Heart left ventricle (tissue), 16 donors: ENCODE data around the gene FAM89A. TPM values are rescaled to one million over a fixed set of nuclear protein-coding genes. Genes with fewer than 3 reads are reported as not detected.
"Not testable (repeated sequence)": the region's sequence is repeated elsewhere in the genome, so short reads cannot be mapped to it uniquely, and the experiment has no call there.

Experiments
- ATAC-seq, 4 donors: fragments of 200-7000 bp; cut with Tn5 transposase; one replicate each; pipeline ENCODE4 v1.9.1; 2020 to 2022; ENCODE audit warnings: moderate library complexity in 4 of 4, mild to moderate bottlenecking in 3 of 4, moderate number of reproducible peaks in 1 of 4
- DNase-seq, 5 donors: peaks; one replicate each; pipeline ENCODE4 v3.0.0-alpha.2; 2020
- H3K27ac ChIP-seq, 12 donors: fragments of 200-600 bp; sonication (generic) in 4 of 12; one replicate each; pipeline versions ENCODE4 v1.5.0 to v1.8.0; 2016 to 2022; ENCODE audit warnings: mild to moderate bottlenecking in 2 of 12
- H3K27me3 ChIP-seq, 9 donors: fragments of 200-600 bp; sonication (generic) in 2 of 9; one replicate each; pipeline versions ENCODE4 v1.5.1 to v1.8.0; 2016 to 2022; ENCODE audit warnings: mild to moderate bottlenecking in 3 of 9
- H3K36me3 ChIP-seq, 9 donors: fragments of 200-600 bp; sonication (generic) in 2 of 9; one replicate each; pipeline versions ENCODE4 v1.5.0 to v1.8.0; 2018 to 2022; ENCODE audit warnings: mild to moderate bottlenecking in 2 of 9
- H3K4me1 ChIP-seq, 12 donors: fragments of 200-600 bp; sonication (generic) in 4 of 12; one replicate each; pipeline versions ENCODE4 v1.5.0 to v1.8.0; 2016 to 2022; ENCODE audit warnings: mild to moderate bottlenecking in 3 of 12
- H3K4me3 ChIP-seq, 12 donors: fragments of 200-600 bp; sonication (generic) in 4 of 12; one replicate each; pipeline versions ENCODE4 v1.5.0 to v1.8.0; 2017 to 2022; ENCODE audit warnings: mild to moderate bottlenecking in 9 of 12, moderate library complexity in 4 of 12
- H3K9me3 ChIP-seq, 12 donors: fragments of 200-600 bp; sonication (generic) in 4 of 12; one replicate each; pipeline versions ENCODE4 v1.5.0 to v1.8.0; 2016 to 2022; ENCODE audit warnings: mild to moderate bottlenecking in 1 of 12
- CTCF ChIP-seq, 12 donors: fragments of 200-600 bp; sonication (generic) in 4 of 12; IDR thresholded peaks; one replicate each; pipeline versions ENCODE4 v1.5.0 to v1.8.0; 2018 to 2022; ENCODE audit warnings: antibody characterized with exemption in 12 of 12, mild to moderate bottlenecking in 5 of 12
- POLR2A ChIP-seq, 2 donors: fragments of 450-650 bp; IDR thresholded peaks; one replicate each; pipeline ENCODE4 v1.6.1; 2017; ENCODE audit warnings: antibody characterized with exemption in 2 of 2, mild to moderate bottlenecking in 2 of 2, moderate library complexity in 2 of 2
- WGBS, 4 donors: extraction: QIAGEN DNeasy Blood & Tissue Kit in 2 of 4; methylation state at CpG; one replicate each; pipeline versions ENCODE4 v1.1.5 to v1.1.7; 2013 to 2018; 5-methylcytosine and 5-hydroxymethylcytosine counted together
- intact Hi-C, 10 donors: fragments of 100-400 bp; cut with DNase I; formaldehyde crosslinking; loops; one replicate each; pipeline versions ENCODE4 v1.11.1 to v1.14.2; 2022
- polyA plus RNA-seq, 2 donors: library from polyadenylated mRNA; stranded (reverse); fragments of 200-250 nt; gene quantifications; one replicate each; pipeline ENCODE4 v1.2.3, GENCODE V29; 2013
- total RNA-seq, 9 donors: library from RNA; depleted of rRNA in 2 of 9; stranded (reverse); fragments of >200 nt in 2 of 9; fragmentation: NEBNext Ultra II Directional in 3 of 9; extraction: Animal tissue kit (Norgen Biotek cat#: 25700) in 3 of 9; gene quantifications; one replicate each; pipeline versions ENCODE4 v1.1.0 to v1.2.4, GENCODE V29; 2016 to 2023
- donor health status: ischemic (EF 13 %, LVEDD 7.1; RV severe dilation, severe dysfunction).
- donor health status: healthy with polysubstance abuse.
- donor health status: DM: no; HTN: yes; CAD: no.
- donor health status: DM: no; HTN: no; CAD: no.
- donor health status: ischemic (EF 25% LVEDD 6.9; RV normal size, moderate dysfunction).
- donor health status: ischemic (EF 25% LVEDD 5.7; RV mildly dilated, moderate dysfunction).
- donor health status: healthy.
- donor health status: DM: yes; HTN: yes; CAD: no.
- donor health status: ischemic (EF 35%, LVEDD 5.7; RV mildly dilated, moderate dysfunction).
- donor health status: nonischemic (EF 11% LVEDD 7.7; RV severe dilation, severe dysfunction).
- donor health status: DM: yes; HTN: yes; CAD: no.
- donor health status: PGD.
- donor health status: ischemic (EF 29% LVEDD 5.4; RV normal size, mild dysfunction).
- donor health status: nonischemic (EF 23%, LVEDD 6.1; RV moderate dilation, normal function).

Gene FAM89A
- total and polyA plus RNA-seq, 11 donors, result 3.8 to 11.5 (median 6.0) TPM

- DNase-seq (no peak), ATAC-seq (no peak)
- no peaks in the 10 kb centered on the region for H3K36me3 ChIP-seq
- H3K27me3 ChIP-seq, result no peaks in the 10 kb centered on the region
- TF ChIP-seq CTCF (IDR thresholded peaks at IDR 0.05) (no peak), POLR2A (IDR thresholded peaks at IDR 0.05) (no peak)
- WGBS, 4 donors, result 84 to 87% (median 85%) methylated on average over 6 of the region's 6 CpGs
- H3K4me3 ChIP-seq, result no peak overlapping the region
- no peak overlapping the region for H3K27ac ChIP-seq
- intact Hi-C loops, result loop anchor here in 1 of 10 donors (10.0 kb wide), 1 partner anchor 48 kb away; no protein-coding TSS in a partner anchor
- H3K4me1 ChIP-seq, result peaks cover 0 to 20% (median 0%) of the 10 kb centered on the region in 12 donors
- H3K9me3 ChIP-seq, result no peaks in the 10 kb centered on the region
These were observed 13.5 kb downstream of the FAM89A start for GRCh38 chr1:231026576-231026975.

GRCh38 chr1:231023150-231023549 is 16.9 kb downstream of the FAM89A start:
- no peak for DNase-seq
- no peak for ATAC-seq
- Histone ChIP-seq H3K27me3 (no peaks in the 10 kb centered on the region), H3K4me3 (no peak overlapping the region), H3K27ac (no peak overlapping the region), H3K4me1 (peaks cover 0 to 27% (median 6%) of the 10 kb centered on the region in 12 donors), H3K9me3 (no peaks in the 10 kb centered on the region), H3K36me3 (peaks cover 0 to 9% (median 0%) of the 10 kb centered on the region in 9 donors)
- intact Hi-C loops, result loop anchor here in 1 of 10 donors (10.0 kb wide), 1 partner anchor 52 kb away; no protein-coding TSS in a partner anchor
- no peak for TF ChIP-seq POLR2A (IDR thresholded peaks at IDR 0.05)
- WGBS, 4 donors, result 84 to 93% (median 92%) methylated on average over 9 of the region's 9 CpGs

GRCh38 chr1:231022543-231022942 is 17.5 kb downstream of the FAM89A start:
- H3K9me3 ChIP-seq, ATAC-seq, DNase-seq, H3K4me3 ChIP-seq, H3K27me3 ChIP-seq: not testable (repeated sequence)
- intact Hi-C loops, result loop anchor here in 1 of 10 donors (10.0 kb wide), 1 partner anchor 52 kb away; no protein-coding TSS in a partner anchor
- peak overlapping the region in 1 of 12 donors; percentile 61 for H3K27ac ChIP-seq
- 90 to 94% (median 92%) methylated on average over 7 of the region's 7 CpGs for WGBS, 4 donors
- peaks cover 0 to 12% (median 0%) of the 10 kb centered on the region in 9 donors for H3K36me3 ChIP-seq
- H3K4me1 ChIP-seq, result peaks cover 0 to 22% (median 6%) of the 10 kb centered on the region in 12 donors

GRCh38 chr1:231021540-231022031 is 18.5 kb downstream of the FAM89A start:
- no peaks in the 10 kb centered on the region for H3K27me3 ChIP-seq
- ATAC-seq (peak; percentile 56 to 78 (median 61)), DNase-seq (no peak)
- no peak overlapping the region for H3K4me3 ChIP-seq
- peaks cover 0 to 13% (median 0%) of the 10 kb centered on the region in 9 donors for H3K36me3 ChIP-seq
- WGBS, 4 donors, result 71 to 78% (median 76%) methylated on average over 11 to 12 of the region's 12 CpGs
- peak overlapping the region in 11 of 12 donors; percentile 8 to 82 (median 53) for H3K27ac ChIP-seq
- no peak for TF ChIP-seq CTCF (IDR thresholded peaks at IDR 0.05)
- TF ChIP-seq POLR2A (IDR thresholded peaks at IDR 0.05), result no peak
- H3K4me1 ChIP-seq, result peaks cover 0 to 22% (median 6%) of the 10 kb centered on the region in 12 donors
- intact Hi-C loops, result loop anchor here in 1 of 10 donors (10.0 kb wide), 1 partner anchor 53 kb away; no protein-coding TSS in a partner anchor
- H3K9me3 ChIP-seq, result no peaks in the 10 kb centered on the region

- Histone ChIP-seq H3K4me3 (no peak overlapping the region), H3K27ac (peak overlapping the region; percentile 11 to 82 (median 46)), H3K4me1 (peaks cover 0 to 22% (median 6%) of the 10 kb centered on the region in 12 donors), H3K36me3 (peaks cover 0 to 13% (median 0%) of the 10 kb centered on the region in 9 donors), H3K9me3 (no peaks in the 10 kb centered on the region), H3K27me3 (no peaks in the 10 kb centered on the region)
- DNase-seq (no peak), ATAC-seq (peak in 1 of 4 donors; percentile 36)
- intact Hi-C loops, result loop anchor here in 1 of 10 donors (10.0 kb wide), 1 partner anchor 54 kb away; no protein-coding TSS in a partner anchor
- TF ChIP-seq POLR2A (IDR thresholded peaks at IDR 0.05) (no peak), CTCF (IDR thresholded peaks at IDR 0.05) (no peak)
- WGBS, 4 donors, result 51 to 53% (median 51%) methylated on average over 7 of the region's 7 CpGs
These were observed 19.2 kb downstream of the FAM89A start for GRCh38 chr1:231020816-231021215.
